HG02759 (cell line): ENCODE data around the gene PCDHGA1.

Source experiments
- ATAC-seq: cut with Tn5 transposase; IDR thresholded peaks from one replicate; pipeline ENCODE4 v1.9.1; 2021; ENCODE audit warnings: mild to moderate bottlenecking, moderate library complexity; ENCODE audit not compliant: unreplicated experiment

Gene PCDHGA1

DNA sequence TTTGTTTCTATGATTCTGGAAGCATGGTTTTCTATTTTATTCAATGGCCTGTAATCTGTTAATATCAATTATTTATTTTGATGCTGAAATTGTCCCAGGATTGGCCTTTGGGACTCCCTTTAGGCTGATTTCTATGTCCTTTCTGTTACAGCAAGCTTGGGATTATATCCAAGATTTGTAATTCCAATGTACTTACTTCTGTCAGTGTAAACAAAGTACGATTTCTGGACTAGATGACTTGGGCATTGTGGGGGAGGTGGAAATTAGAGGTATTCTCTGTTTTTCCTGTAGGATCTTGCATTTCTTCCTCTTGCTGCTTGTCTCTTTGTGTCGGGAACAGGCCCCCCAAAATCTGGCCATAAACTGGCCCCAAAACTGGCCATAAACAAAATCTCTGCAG, 103.7 kb downstream of the PCDHGA1 start:
- no peak for ATAC-seq

GRCh38 chr5:141437221-141437620, 106.9 kb downstream of the PCDHGA1 start:
- no peak for ATAC-seq

DNA sequence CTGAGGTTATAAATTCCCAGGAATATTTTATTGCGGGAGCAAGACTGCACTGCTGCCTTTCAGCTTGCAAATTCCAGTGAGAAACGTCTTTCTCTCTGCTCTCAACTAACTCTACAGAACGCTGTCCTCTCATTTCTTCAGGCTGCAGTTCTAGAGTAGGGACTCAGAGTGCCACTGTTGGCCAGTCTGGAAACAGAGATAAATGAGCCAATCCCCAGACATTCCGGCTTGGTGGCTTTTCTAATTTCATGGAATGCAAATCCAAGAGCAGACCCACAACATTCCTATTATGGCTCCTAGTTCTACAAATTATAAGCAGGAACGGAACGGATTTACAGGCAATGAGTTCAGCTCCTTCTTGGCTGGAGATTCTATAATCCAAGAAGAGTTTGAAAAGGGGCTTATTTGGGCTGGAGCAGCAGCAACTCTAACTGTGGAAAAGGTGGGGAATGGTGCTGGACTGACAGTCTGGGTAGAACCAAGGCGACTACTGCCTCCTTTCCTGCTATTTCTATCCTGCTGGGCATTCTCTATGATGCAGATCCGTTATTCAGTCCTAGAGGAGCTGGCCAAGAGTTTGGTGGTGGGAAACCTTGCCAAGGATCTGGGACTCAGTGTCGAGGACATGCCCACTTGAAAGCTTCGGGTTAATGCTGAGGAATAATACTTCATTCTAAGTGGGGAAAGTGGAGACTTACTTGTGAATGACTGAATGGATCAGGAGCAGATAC, 109.3 kb downstream of the PCDHGA1 start:
- ATAC-seq, result no peak

DNA sequence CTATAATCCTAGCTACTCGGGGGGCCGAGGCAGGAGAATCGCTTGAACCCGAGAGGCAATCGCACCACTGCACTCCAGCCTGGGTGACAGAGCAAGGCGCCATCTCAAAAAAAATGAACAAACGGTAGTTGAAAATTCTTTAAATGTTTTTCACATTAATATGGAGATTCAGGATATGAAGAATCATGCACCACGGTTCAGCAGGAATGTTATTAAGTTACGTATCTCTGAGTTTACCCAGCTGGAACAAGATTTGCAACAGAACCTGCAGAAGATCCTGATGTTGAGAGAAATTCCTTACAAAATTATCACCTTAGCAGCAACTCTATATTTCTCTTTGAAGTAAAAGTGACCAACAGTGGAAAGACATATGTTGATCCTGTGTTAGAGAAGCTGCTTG, 110.0 kb downstream of the PCDHGA1 start:
- ATAC-seq, result no peak

- no peak for ATAC-seq
Measured at GRCh38 chr5:141441571-141442170, 111.4 kb downstream of the PCDHGA1 start.

GRCh38 chr5:141465351-141465750, 135.0 kb downstream of the PCDHGA1 start:
- ATAC-seq, result no peak

GRCh38 chr5:141475625-141476131, 145.4 kb downstream of the PCDHGA1 start, which contains the start of gene PCDHGC3:
Gene PCDHGC3, plus strand, starts transcription at chr5:141475966. Its CDS starts 151 bp downstream, at chr5:141476117.
- ATAC-seq, result peak; percentile 98

DNA sequence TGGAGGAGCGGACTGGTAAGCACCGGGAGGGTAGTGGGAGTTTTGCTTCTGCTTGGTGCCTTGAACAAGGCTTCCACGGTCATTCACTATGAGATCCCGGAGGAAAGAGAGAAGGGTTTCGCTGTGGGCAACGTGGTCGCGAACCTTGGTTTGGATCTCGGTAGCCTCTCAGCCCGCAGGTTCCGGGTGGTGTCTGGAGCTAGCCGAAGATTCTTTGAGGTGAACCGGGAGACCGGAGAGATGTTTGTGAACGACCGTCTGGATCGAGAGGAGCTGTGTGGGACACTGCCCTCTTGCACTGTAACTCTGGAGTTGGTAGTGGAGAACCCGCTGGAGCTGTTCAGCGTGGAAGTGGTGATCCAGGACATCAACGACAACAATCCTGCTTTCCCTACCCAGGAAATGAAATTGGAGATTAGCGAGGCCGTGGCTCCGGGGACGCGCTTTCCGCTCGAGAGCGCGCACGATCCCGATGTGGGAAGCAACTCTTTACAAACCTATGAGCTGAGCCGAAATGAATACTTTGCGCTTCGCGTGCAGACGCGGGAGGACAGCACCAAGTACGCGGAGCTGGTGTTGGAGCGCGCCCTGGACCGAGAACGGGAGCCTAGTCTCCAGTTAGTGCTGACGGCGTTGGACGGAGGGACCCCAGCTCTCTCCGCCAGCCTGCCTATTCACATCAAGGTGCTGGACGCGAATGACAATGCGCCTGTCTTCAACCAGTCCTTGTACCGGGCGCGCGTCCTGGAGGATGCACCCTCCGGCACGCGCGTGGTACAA, 146.0 kb downstream of the PCDHGA1 start:
- ATAC-seq, result peak; percentile 26

GRCh38 chr5:141477044-141477575, 146.8 kb downstream of the PCDHGA1 start:
- ATAC-seq, result no peak

DNA sequence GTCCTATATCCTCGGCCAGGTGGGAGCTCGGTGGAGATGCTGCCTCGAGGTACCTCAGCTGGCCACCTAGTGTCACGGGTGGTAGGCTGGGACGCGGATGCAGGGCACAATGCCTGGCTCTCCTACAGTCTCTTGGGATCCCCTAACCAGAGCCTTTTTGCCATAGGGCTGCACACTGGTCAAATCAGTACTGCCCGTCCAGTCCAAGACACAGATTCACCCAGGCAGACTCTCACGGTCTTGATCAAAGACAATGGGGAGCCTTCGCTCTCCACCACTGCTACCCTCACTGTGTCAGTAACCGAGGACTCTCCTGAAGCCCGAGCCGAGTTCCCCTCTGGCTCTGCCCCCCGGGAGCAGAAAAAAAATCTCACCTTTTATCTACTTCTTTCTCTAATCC, 147.5 kb downstream of the PCDHGA1 start:
- ATAC-seq, result no peak

GRCh38 chr5:141478321-141478945, 148.1 kb downstream of the PCDHGA1 start:
- ATAC-seq, result no peak

DNA sequence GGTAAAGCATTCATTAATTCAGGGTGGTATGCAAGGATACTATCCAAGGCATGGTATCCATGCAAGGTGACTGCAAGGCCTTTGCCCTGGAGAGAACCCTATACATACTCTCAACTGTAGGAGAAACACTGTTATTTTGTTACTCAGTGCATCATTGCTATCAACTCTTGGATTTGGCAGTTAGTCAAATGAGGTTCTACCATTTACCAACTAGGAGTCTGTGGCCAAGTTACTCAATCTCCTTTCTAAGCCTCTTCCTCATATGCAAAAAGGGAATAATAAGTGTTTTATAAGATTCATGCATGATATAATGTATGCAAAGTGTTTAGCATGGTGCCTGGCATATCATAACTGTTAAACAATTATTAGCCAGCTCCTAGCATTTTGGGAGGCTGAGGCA, 149.5 kb downstream of the PCDHGA1 start:
- no peak for ATAC-seq

DNA sequence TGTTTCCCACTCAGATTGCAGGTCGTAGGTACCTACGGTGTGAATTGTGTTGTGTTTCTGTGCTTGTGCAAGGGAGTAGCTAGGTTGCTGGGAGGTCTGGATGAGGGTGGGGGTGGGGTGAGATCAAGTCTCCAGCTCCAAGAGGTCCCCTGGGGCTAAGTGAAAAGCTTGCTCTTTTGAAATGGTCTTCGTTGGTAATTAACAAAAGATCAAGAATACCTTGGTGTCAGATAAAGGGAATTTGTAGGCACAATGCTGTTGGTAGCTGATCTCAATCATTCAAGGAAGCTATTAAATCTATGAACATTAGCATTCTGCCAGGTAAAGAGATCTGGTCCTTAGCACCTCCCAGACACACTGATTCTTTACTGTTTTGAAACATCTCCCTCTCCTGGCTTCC, 153.6 kb downstream of the PCDHGA1 start:
- no peak for ATAC-seq

DNA sequence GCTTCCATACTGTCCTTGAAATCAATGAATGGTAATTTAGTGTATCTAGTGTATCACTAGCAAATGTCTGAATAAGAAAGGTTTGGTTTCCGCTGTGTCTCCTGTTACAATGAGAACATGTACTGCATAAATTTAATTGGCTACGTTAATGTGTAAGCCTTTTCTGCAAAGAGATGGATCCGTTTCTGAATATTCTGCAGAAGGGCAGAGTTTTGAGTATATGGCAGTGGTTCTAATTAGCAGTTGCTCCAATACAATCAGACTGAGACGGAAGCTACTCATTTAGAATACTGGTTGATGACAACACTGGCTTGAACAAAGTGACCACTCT, 154.0 kb downstream of the PCDHGA1 start:
- ATAC-seq, result no peak

- peak; percentile 60 for ATAC-seq
Measured at GRCh38 chr5:141484641-141485311, 154.5 kb downstream of the PCDHGA1 start, which contains the start of gene PCDHGC4. Gene PCDHGC4, plus strand, starts transcription at chr5:141485030. Its CDS starts 144 bp downstream, at chr5:141485174.

DNA sequence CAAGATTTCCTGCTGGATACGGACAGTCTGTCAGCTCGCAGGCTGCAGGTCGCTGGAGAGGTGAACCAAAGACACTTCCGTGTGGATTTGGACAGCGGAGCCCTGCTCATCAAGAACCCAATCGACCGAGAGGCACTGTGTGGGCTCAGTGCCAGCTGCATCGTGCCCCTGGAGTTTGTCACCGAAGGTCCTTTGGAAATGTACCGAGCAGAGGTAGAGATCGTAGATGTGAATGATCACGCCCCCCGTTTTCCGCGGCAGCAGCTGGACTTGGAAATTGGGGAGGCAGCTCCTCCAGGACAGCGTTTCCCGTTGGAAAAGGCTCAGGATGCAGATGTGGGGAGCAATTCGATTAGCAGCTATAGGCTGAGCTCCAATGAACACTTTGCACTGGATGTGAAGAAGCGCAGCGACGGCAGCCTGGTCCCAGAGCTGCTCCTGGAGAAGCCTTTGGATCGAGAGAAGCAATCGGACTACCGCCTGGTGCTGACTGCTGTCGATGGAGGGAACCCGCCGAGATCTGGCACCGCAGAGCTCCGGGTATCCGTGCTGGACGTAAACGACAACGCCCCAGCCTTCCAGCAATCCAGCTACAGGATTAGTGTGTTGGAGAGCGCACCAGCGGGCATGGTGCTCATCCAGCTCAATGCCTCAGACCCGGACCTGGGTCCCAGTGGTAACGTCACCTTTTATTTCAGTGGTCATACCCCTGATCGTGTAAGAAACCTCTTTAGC, 155.2 kb downstream of the PCDHGA1 start:
- ATAC-seq, result no peak

DNA sequence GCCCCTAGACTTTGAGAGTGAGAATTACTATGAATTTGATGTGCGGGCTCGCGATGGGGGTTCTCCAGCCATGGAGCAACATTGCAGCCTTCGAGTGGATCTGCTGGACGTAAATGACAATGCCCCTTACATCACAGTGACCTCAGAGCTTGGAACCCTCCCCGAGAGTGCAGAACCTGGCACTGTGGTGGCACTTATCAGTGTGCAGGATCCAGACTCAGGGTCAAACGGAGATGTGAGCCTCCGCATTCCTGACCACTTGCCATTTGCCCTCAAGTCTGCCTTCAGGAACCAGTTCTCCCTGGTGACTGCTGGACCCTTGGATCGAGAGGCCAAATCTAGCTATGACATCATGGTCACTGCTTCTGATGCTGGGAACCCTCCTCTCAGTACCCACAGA, 155.8 kb downstream of the PCDHGA1 start:
- no peak for ATAC-seq

GRCh38 chr5:141487131-141487530, 156.8 kb downstream of the PCDHGA1 start:
- ATAC-seq, result no peak
